ENCODE results near the gene BIK. TPM values are rescaled to one million over a fixed set of nuclear protein-coding genes. Genes with fewer than 3 reads are reported as not detected.

Gene BIK
- total RNA-seq (2022) (37.9 and 43.1 TPM in 2 replicates), Bru-seq, nascent RNA (percentile 67 among the genes with signal in this experiment), BruChase-seq, experiment 1, labeled RNA remaining after a 6-hour chase (percentile 58 among the genes with signal in this experiment), BruChase-seq, experiment 2, labeled RNA remaining after a 2-hour chase (percentile 70 among the genes with signal in this experiment)
- long read RNA-seq, transcript BIK-201 (5 exons, 953 nt): major isoform, 39 of 91 reads
- long read RNA-seq, partial matches to known transcripts: 50 of 91 reads
- long read RNA-seq, other reads (novel, unspliced or antisense): 2 of 91 reads

- Mint-ChIP-seq H3K36me3 (ENCODE audit: insufficient read depth, unreplicated experiment) (peaks cover 34% of the 10 kb centered on the region), H3K27me3 (ENCODE audit: unreplicated experiment) (no peaks in the 10 kb centered on the region), H3K4me1 (ENCODE audit: low read depth, unreplicated experiment) (peaks cover 32% of the 10 kb centered on the region), H3K4me3 (ENCODE audit: low read depth, unreplicated experiment) (peak within 1 kb of the TSS; percentile 89), H3K9me3 (ENCODE audit: low read depth, unreplicated experiment) (no peaks in the 10 kb centered on the region), H3K27ac (ENCODE audit: unreplicated experiment) (no peak within 1 kb of the TSS)
- no TSS peak for BruUV-seq (replicated peaks)
- CTCF ChIA-PET: no interaction called here
- intact Hi-C loops (cut with micrococcal nuclease; ENCODE audit: unreplicated experiment): no loop called here
- no peak for TF ChIP-seq CTCF (IDR thresholded peaks at IDR 0.05; ENCODE audit: unreplicated experiment)
- DNase-seq: peak; percentile 73
Measured at GRCh38 chr22:43110444-43110926, at the start of gene BIK. Gene BIK, plus strand, starts transcription at chr22:43110750. Its CDS starts 13,273 bp downstream, at chr22:43124023.

GRCh38 chr22:43066134-43066533, 44.4 kb upstream of the BIK start:
- H3K27ac Mint-ChIP-seq (ENCODE audit: unreplicated experiment): no peak overlapping the region
- H3K4me1 Mint-ChIP-seq (ENCODE audit: low read depth, unreplicated experiment): peaks cover 7% of the 10 kb centered on the region
- TF ChIP-seq CTCF (IDR thresholded peaks at IDR 0.05; ENCODE audit: unreplicated experiment): no peak
- BruUV-seq (replicated peaks): no TSS peak
- intact Hi-C loops (cut with micrococcal nuclease; ENCODE audit: unreplicated experiment): no loop called here
- no peaks in the 10 kb centered on the region for H3K27me3 Mint-ChIP-seq (ENCODE audit: unreplicated experiment)
- H3K9me3 Mint-ChIP-seq (ENCODE audit: low read depth, unreplicated experiment): no peaks in the 10 kb centered on the region
- CTCF ChIA-PET: no interaction called here
- no peak for DNase-seq
- H3K36me3 Mint-ChIP-seq (ENCODE audit: insufficient read depth, unreplicated experiment): no peaks in the 10 kb centered on the region
- no peak overlapping the region for H3K4me3 Mint-ChIP-seq (ENCODE audit: low read depth, unreplicated experiment)

- TF ChIP-seq CTCF (IDR thresholded peaks at IDR 0.05; ENCODE audit: unreplicated experiment): no peak
- Mint-ChIP-seq H3K4me3 (ENCODE audit: low read depth, unreplicated experiment) (no peak overlapping the region), H3K4me1 (ENCODE audit: low read depth, unreplicated experiment) (peaks cover 7% of the 10 kb centered on the region), H3K9me3 (ENCODE audit: low read depth, unreplicated experiment) (no peaks in the 10 kb centered on the region), H3K27me3 (ENCODE audit: unreplicated experiment) (no peaks in the 10 kb centered on the region), H3K36me3 (ENCODE audit: insufficient read depth, unreplicated experiment) (no peaks in the 10 kb centered on the region), H3K27ac (ENCODE audit: unreplicated experiment) (no peak overlapping the region)
- DNase-seq: no peak
- BruUV-seq (replicated peaks): no TSS peak
- CTCF ChIA-PET: no interaction called here
- intact Hi-C loops (cut with micrococcal nuclease; ENCODE audit: unreplicated experiment): no loop called here
Measured at GRCh38 chr22:43066844-43067385, 43.6 kb upstream of the BIK start.

- H3K4me3 Mint-ChIP-seq (ENCODE audit: low read depth, unreplicated experiment): no peak overlapping the region
- no peak for DNase-seq
- peaks cover 4% of the 10 kb centered on the region for H3K36me3 Mint-ChIP-seq (ENCODE audit: insufficient read depth, unreplicated experiment)
- CTCF ChIA-PET: interaction anchor here (0.5 kb wide), 1 partner anchor 286 kb away, joined by 6 read pairs; no protein-coding TSS in a partner anchor
- no peak for TF ChIP-seq CTCF (IDR thresholded peaks at IDR 0.05; ENCODE audit: unreplicated experiment)
- H3K4me1 Mint-ChIP-seq (ENCODE audit: low read depth, unreplicated experiment): peaks cover 22% of the 10 kb centered on the region
- H3K27ac Mint-ChIP-seq (ENCODE audit: unreplicated experiment): no peak overlapping the region
- intact Hi-C loops (cut with micrococcal nuclease; ENCODE audit: unreplicated experiment): no loop called here
- H3K27me3 Mint-ChIP-seq (ENCODE audit: unreplicated experiment): no peaks in the 10 kb centered on the region
- no peaks in the 10 kb centered on the region for H3K9me3 Mint-ChIP-seq (ENCODE audit: low read depth, unreplicated experiment)
- BruUV-seq (replicated peaks): no TSS peak
Measured at GRCh38 chr22:43077121-43077877, 33.3 kb upstream of the BIK start.

All from Calu3 (cell line).